ENCODE results near the gene CD2. TPM values are rescaled to one million over a fixed set of nuclear protein-coding genes. Genes with fewer than 3 reads are reported as not detected.

Gene CD2
- total RNA-seq, 4 donors from 2014 or later = 9.6 to 36.3 (median 20.9) TPM

DNA sequence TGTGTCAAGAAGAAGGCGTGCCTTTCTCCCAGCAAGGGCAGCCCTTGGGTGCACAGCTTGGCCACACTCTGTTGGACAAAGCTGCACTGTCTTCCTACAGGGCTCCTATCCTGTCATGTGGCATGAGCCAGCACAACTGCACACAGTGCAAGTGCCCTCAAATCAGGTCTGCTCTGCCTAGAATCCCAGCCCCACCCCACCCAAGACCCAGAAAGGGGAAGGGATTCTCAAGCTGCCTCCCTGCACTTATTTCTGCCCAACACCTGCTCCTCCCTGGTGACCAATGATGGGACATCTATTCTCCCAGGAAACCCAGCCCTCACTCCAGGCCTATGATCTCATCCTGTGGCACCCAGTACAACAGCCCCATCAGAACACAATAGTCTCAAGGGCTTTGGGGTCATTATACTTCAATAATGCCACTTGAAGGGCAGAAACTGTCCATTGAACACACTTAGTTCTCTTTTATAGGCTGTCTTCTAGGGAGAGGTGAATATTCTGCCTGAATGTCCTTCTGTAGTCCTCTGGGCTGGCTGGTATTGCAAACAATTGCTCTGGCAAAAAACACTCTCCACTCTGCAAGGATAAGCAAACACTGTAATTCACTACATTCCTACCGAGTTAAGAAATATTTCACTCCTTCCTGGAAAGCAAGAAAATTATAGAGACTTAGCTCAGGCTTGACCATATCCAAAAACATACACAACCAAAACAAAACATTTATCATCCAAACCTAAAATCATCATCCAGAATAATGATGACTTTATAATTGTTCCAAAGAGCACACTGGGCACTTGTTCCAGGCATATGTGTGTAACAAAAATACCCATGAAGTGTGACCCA lies 43.6 kb upstream of the CD2 start:
- no peaks in the 10 kb centered on the region for H3K9me3 ChIP-seq
- H3K4me1 ChIP-seq = no peaks in the 10 kb centered on the region
- no peak overlapping the region for H3K4me3 ChIP-seq
- DNase-seq = no peak
- H3K27me3 ChIP-seq = no peaks in the 10 kb centered on the region
- TF ChIP-seq POLR2A (IDR thresholded peaks at IDR 0.05) = no peak
- TF ChIP-seq, protein P1, sequence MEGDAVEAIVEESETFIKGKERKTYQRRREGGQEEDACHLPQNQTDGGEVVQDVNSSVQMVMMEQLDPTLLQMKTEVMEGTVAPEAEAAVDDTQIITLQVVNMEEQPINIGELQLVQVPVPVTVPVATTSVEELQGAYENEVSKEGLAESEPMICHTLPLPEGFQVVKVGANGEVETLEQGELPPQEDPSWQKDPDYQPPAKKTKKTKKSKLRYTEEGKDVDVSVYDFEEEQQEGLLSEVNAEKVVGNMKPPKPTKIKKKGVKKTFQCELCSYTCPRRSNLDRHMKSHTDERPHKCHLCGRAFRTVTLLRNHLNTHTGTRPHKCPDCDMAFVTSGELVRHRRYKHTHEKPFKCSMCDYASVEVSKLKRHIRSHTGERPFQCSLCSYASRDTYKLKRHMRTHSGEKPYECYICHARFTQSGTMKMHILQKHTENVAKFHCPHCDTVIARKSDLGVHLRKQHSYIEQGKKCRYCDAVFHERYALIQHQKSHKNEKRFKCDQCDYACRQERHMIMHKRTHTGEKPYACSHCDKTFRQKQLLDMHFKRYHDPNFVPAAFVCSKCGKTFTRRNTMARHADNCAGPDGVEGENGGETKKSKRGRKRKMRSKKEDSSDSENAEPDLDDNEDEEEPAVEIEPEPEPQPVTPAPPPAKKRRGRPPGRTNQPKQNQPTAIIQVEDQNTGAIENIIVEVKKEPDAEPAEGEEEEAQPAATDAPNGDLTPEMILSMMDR (IDR thresholded peaks at IDR 0.05) = no peak
- no peaks in the 10 kb centered on the region for H3K36me3 ChIP-seq
- no peak overlapping the region for H3K27ac ChIP-seq

DNA sequence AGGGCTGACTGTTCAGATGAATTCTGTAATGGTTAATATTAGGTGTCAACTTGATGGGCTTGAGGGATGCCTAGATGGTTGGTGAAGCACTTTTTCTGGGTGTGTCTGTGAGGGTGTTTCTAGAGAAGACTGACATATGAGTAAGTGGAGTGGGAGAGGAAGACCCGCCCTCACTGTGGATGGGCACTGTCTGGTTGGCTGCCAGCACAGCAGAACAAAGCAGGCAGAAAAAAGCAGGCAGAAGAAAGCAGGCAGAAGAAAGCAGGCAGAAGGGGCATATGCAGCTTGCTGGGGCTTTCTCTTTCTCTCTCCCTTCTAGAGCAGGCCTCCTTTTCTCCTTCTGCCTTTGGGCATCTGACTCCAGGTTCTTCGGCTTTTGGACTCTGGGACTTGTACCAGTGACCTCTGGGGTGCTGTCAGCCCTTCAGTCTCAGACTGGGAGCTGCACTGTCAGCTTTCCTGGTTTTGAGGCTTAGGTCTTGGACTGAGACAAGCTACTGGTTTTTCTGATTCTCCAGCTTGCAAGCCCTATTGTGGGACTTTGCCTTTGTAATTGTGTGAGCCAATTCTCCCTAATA lies 42.9 kb upstream of the CD2 start:
- TF ChIP-seq, protein P1 (IDR thresholded peaks at IDR 0.05) = no peak
- TF ChIP-seq POLR2A (IDR thresholded peaks at IDR 0.05) = no peak
- Histone ChIP-seq H3K36me3 (no peaks in the 10 kb centered on the region), H3K4me3 (no peak overlapping the region), H3K9me3 (no peaks in the 10 kb centered on the region), H3K4me1 (no peaks in the 10 kb centered on the region), H3K27me3 (no peaks in the 10 kb centered on the region), H3K27ac (no peak overlapping the region)
- DNase-seq = no peak

DNA sequence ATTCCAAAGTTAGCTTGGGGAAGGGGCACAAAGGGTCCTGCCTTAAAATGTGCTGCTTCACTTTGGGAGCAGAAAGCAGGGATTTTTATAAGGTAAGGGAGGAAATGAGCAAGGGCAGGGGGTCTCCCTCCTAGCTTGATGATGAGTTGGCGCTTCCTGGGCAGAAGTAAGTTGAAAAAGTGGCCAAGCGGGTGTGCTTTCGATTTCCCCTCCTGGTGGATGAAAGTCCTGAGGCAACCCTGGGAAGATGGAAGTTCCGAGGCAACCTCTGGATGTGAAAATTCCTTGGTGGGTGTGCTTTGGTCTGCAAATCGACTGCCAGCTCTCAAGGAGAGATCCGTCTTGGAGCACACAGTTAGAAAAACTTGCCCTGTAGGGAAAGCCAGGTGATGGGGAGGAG lies 41.7 kb upstream of the CD2 start:
- no peaks in the 10 kb centered on the region for H3K9me3 ChIP-seq
- H3K4me1 ChIP-seq = no peaks in the 10 kb centered on the region
- no peak overlapping the region for H3K27ac ChIP-seq
- no peak for DNase-seq
- H3K36me3 ChIP-seq = no peaks in the 10 kb centered on the region
- H3K27me3 ChIP-seq = no peaks in the 10 kb centered on the region
- H3K4me3 ChIP-seq = no peak overlapping the region
- TF ChIP-seq, protein P1 (IDR thresholded peaks at IDR 0.05) = no peak
- TF ChIP-seq POLR2A (IDR thresholded peaks at IDR 0.05) = no peak

DNA sequence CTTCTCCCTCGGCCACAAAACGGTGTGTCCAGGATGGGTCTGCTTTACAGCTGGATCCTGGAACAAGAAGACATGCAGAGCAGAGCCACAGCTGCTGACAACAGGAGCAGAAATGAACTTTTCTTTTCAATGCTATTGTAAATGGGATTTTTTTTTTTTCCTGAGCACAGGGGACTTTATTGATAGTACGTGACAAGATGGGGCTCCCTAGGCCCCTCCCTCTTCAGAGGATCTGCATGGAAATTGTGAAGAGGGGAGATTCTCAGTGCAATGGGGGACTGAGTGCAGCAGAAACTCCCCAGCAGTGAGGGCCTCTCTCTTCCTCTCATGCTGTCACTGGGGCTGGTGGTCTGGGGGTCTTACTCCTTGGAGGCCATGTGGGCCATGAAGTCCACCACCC lies 40.8 kb upstream of the CD2 start:
- DNase-seq = no peak
- Histone ChIP-seq H3K9me3 (no peaks in the 10 kb centered on the region), H3K4me3 (no peak overlapping the region), H3K36me3 (no peaks in the 10 kb centered on the region), H3K4me1 (no peaks in the 10 kb centered on the region), H3K27ac (no peak overlapping the region), H3K27me3 (no peaks in the 10 kb centered on the region)
- no peak for TF ChIP-seq POLR2A (IDR thresholded peaks at IDR 0.05)
- TF ChIP-seq, protein P1 (IDR thresholded peaks at IDR 0.05) = no peak

DNA sequence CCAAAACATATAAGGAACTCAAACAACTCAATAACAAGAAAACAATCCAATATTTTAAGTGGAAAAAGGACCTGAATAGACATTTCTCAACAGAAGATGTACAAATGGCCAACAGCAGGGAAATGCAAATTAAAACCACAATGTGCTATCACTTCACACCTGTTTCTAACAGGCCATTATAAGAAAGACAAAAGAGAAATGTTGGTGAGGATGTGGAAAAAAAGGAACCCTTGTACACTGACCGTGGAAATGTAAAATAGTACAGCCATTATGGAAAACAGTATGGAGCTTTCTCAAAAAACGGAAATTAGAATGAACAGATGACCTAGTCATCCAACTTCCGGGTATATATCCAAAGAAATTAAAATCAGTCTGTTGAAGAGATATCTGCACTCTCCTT lies 37.8 kb upstream of the CD2 start:
- TF ChIP-seq, protein P1 (IDR thresholded peaks at IDR 0.05) = no peak
- TF ChIP-seq POLR2A (IDR thresholded peaks at IDR 0.05) = no peak
- Histone ChIP-seq H3K27ac (no peak overlapping the region), H3K9me3 (no peaks in the 10 kb centered on the region), H3K36me3 (no peaks in the 10 kb centered on the region), H3K4me3 (no peak overlapping the region), H3K4me1 (no peaks in the 10 kb centered on the region), H3K27me3 (no peaks in the 10 kb centered on the region)
- no peak for DNase-seq
